Measurements from ENCODE around the gene GPX5. TPM values are rescaled to one million over a fixed set of nuclear protein-coding genes. Genes with fewer than 3 reads are reported as not detected.

The GPX5 gene, protein sequence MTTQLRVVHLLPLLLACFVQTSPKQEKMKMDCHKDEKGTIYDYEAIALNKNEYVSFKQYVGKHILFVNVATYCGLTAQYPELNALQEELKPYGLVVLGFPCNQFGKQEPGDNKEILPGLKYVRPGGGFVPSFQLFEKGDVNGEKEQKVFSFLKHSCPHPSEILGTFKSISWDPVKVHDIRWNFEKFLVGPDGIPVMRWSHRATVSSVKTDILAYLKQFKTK
- total RNA-seq, result not detected

GRCh38 chr6:28525496-28526039 is at the start of gene GPX5:
Gene GPX5 (plus strand): TSS chr6:28525881. CDS start chr6:28526014, 133 bp downstream.
- Histone ChIP-seq H3K4me3 (no peak within 1 kb of the TSS), H3K27ac (replicated peaks in 1 of 4) (no peak within 1 kb of the TSS), H3K27me3 (peaks cover 0 to 35% (median 0%) of the 10 kb centered on the region in 4 donors), H3K9me3 (no peaks in the 10 kb centered on the region), H3K36me3 (no peaks in the 10 kb centered on the region), H3K4me1 (no peaks in the 10 kb centered on the region)
- 65% methylated on average over 10 of the region's 10 CpGs for WGBS
- no peak for TF ChIP-seq POLR2AphosphoS5 (IDR thresholded peaks at IDR 0.05)
- TF ChIP-seq CTCF (IDR thresholded peaks at IDR 0.05), result no peak
- no peak for TF ChIP-seq EP300 (IDR thresholded peaks at IDR 0.05)
- TF ChIP-seq POLR2A (IDR thresholded peaks at IDR 0.05; ENCODE audit: low read depth), result no peak
- intact Hi-C loops (cut with DNase I), result no loop called here
- peak; percentile 45 for DNase-seq (ENCODE audit: extremely low spot score)

GRCh38 chr6:28478518-28478917 is 47.2 kb upstream of the GPX5 start:
- Histone ChIP-seq H3K4me3 (no peak overlapping the region), H3K4me1 (no peaks in the 10 kb centered on the region), H3K36me3 (no peaks in the 10 kb centered on the region), H3K27me3 (peaks cover 0 to 83% (median 0%) of the 10 kb centered on the region in 4 donors), H3K9me3 (no peaks in the 10 kb centered on the region), H3K27ac (replicated peaks in 1 of 4) (no peak overlapping the region)
- DNase-seq (ENCODE audit: extremely low spot score), result no peak
- WGBS, result 71% methylated on average over 12 of the region's 12 CpGs
- intact Hi-C loops (cut with DNase I), result no loop called here
- TF ChIP-seq POLR2AphosphoS5 (IDR thresholded peaks at IDR 0.05) (no peak), CTCF (IDR thresholded peaks at IDR 0.05) (no peak), POLR2A (IDR thresholded peaks at IDR 0.05; ENCODE audit: low read depth) (no peak), EP300 (IDR thresholded peaks at IDR 0.05) (no peak)

- Histone ChIP-seq H3K36me3 (no peaks in the 10 kb centered on the region), H3K27me3 (peaks cover 0 to 77% (median 0%) of the 10 kb centered on the region in 4 donors), H3K4me1 (no peaks in the 10 kb centered on the region), H3K4me3 (no peak overlapping the region), H3K27ac (replicated peaks in 1 of 4) (no peak overlapping the region), H3K9me3 (no peaks in the 10 kb centered on the region)
- intact Hi-C loops (cut with DNase I), result no loop called here
- DNase-seq (ENCODE audit: extremely low spot score), result no peak
- WGBS, result 72% methylated on average over 9 of the region's 9 CpGs
- TF ChIP-seq POLR2AphosphoS5 (IDR thresholded peaks at IDR 0.05), result no peak
- TF ChIP-seq EP300 (IDR thresholded peaks at IDR 0.05), result no peak
Measured at GRCh38 chr6:28480253-28480932, 45.3 kb upstream of the GPX5 start.

DNA sequence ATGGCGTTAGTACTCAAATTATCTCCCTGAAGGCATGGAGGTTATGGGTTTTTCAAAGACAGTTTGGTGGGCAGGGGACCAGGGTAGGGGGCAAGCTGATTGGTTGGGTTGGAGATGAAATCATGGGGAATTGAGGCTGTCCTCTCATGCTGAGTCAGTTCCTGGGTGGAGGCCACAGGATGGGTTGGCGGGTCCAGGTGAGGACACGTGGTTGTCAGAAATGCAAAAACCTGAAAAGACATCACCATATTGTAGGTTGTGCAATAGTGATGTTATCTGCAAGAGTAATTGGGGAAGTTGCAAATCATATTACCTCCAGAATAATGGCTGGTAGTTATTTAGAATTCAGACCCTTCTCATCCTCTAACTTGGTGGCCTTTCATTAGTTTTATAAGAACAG is 40.2 kb upstream of the GPX5 start:
- no peaks in the 10 kb centered on the region for H3K36me3 ChIP-seq
- peaks cover 0 to 12% (median 3%) of the 10 kb centered on the region in 4 donors for H3K4me1 ChIP-seq
- DNase-seq (ENCODE audit: extremely low spot score), result no peak
- H3K27ac ChIP-seq (replicated peaks in 1 of 4), result no peak overlapping the region
- 95% methylated on average over 3 of the region's 3 CpGs for WGBS
- no peak overlapping the region for H3K4me3 ChIP-seq
- no peak for TF ChIP-seq CTCF (IDR thresholded peaks at IDR 0.05)
- no peak for TF ChIP-seq POLR2AphosphoS5 (IDR thresholded peaks at IDR 0.05)
- TF ChIP-seq EP300 (IDR thresholded peaks at IDR 0.05), result no peak
- no peak for TF ChIP-seq POLR2A (IDR thresholded peaks at IDR 0.05; ENCODE audit: low read depth)
- H3K9me3 ChIP-seq, result no peaks in the 10 kb centered on the region
- H3K27me3 ChIP-seq, result peaks cover 0 to 67% (median 3%) of the 10 kb centered on the region in 4 donors
- intact Hi-C loops (cut with DNase I), result no loop called here

- H3K27me3 ChIP-seq, result peaks cover 0 to 67% (median 3%) of the 10 kb centered on the region in 4 donors
- no peaks in the 10 kb centered on the region for H3K9me3 ChIP-seq
- H3K4me1 ChIP-seq, result peaks cover 0 to 12% (median 3%) of the 10 kb centered on the region in 4 donors
Measured at GRCh38 chr6:28486533-28486932, 39.1 kb upstream of the GPX5 start.

More at GRCh38 chr6:28486533-28486932, 39.1 kb upstream of the GPX5 start:
- Histone ChIP-seq H3K4me3 (no peak overlapping the region), H3K36me3 (no peaks in the 10 kb centered on the region), H3K27ac (replicated peaks in 1 of 4) (no peak overlapping the region)
- no peak for DNase-seq (ENCODE audit: extremely low spot score)
- TF ChIP-seq EP300 (IDR thresholded peaks at IDR 0.05) (no peak), POLR2A (IDR thresholded peaks at IDR 0.05; ENCODE audit: low read depth) (no peak), POLR2AphosphoS5 (IDR thresholded peaks at IDR 0.05) (no peak), CTCF (IDR thresholded peaks at IDR 0.05) (no peak)
- intact Hi-C loops (cut with DNase I), result no loop called here
- 91% methylated on average over 1 of the region's 1 CpG for WGBS

Data from esophagus muscularis mucosa (tissue), 4 donors.